Measurements from ENCODE around the gene IL16. TPM values are rescaled to one million over a fixed set of nuclear protein-coding genes. Genes with fewer than 3 reads are reported as not detected.

Gene IL16
- polyA plus RNA-seq, 2 of the 4 experiments (the other 2 are of a cell fraction) = 0.09 TPM; not detected in 1

DNA sequence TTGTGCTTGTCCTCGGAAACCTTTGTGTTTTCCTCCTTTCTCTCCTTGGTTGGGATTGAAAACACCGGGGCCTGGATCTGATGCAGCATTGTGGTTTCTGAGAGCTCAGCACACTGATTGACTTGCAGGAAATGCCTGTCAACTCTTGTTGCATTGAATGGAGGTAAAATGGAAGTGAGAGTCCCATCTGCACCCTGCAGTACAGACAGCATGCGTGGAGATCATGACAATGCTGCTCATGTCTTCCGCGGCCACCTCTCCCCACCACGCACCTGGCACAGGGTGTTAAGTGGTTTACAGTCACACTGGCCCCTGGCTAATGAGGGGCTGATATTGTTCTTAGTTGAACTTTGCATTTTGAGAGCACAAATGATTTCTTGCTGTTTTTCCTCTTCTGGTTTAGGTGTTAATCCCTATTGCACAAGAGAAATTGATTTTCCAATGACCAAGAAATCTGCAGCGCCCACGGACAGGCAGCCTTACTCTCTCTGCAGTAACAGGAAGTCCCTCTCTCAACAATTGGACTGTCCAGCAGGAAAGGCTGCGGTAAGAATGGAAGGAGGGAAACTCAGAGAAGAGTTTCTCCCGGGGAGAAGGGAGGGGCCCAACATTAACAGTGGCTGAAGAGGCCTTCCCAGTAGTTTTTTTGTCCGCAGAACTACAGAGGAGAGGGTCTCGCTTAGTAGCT lies 68.7 kb downstream of the IL16 start:
- peak overlapping the region; percentile 60 for H3K4me2 ChIP-seq
- H3K4me1 ChIP-seq = peaks cover 4% of the 10 kb centered on the region; the same call in 2 of the 3 replicates
- no peak for DNase-seq (ENCODE audit: low read depth in 1 of 2, low spot score in 1 of 2)
- no peak for TF ChIP-seq KDM1A (IDR thresholded peaks at IDR 0.05; ENCODE audit: low read depth)
- no peak for TF ChIP-seq MAX (IDR thresholded peaks at IDR 0.05)
- TF ChIP-seq E2F6 (IDR thresholded peaks at IDR 0.05; ENCODE audit: borderline replicate concordance, low read depth) = no peak
- TF ChIP-seq CTCF (IDR thresholded peaks at IDR 0.05) = no peak
- TF ChIP-seq CBX8 (IDR thresholded peaks at IDR 0.05) = no peak
- TF ChIP-seq EHF (CRISPR knock-in tag; IDR thresholded peaks at IDR 0.05) = no peak
- TF ChIP-seq MAZ (IDR thresholded peaks at IDR 0.05; ENCODE audit: borderline replicate concordance, low read depth, low read length) = no peak
- TF ChIP-seq NR3C1 (IDR thresholded peaks at IDR 0.05) = no peak
- TF ChIP-seq POLR2AphosphoS2 (conservative IDR thresholded peaks at IDR 0.05; ENCODE audit: low read length) = no peak
- ATAC-seq = peak; percentile 4 to 31; a peak in 3 of 6 replicates
- 23% methylated on average over 12 of the region's 12 CpGs for WGBS (ENCODE audit: missing lambda C conversion rate)
- H3K9me3 ChIP-seq = no peaks in the 10 kb centered on the region
- no peak overlapping the region for H3K27ac ChIP-seq
- H3K4me3 ChIP-seq = no peak overlapping the region
- POLR2A ChIA-PET = interaction anchor here (0.6 to 1.7 kb wide), 3 partner anchors 105 to 159 kb away, joined by 3 to 8 read pairs (median 3); no protein-coding TSS in a partner anchor
- no peak for FAIRE-seq
- CTCF ChIA-PET = interaction anchor here (0.6 to 20.2 kb wide), 97 partner anchors 8 to 866 kb away, joined by 3 to 361 read pairs (median 7); partner anchors contain the start of genes STARD5 and TLNRD1

GRCh38 chr15:81265944-81266775 lies 69.5 kb downstream of the IL16 start:
- ChIA-PET CTCF (interaction anchor here (0.5 to 20.2 kb wide), 132 partner anchors 9 to 865 kb away, joined by 3 to 361 read pairs (median 5); partner anchors contain the start of genes IL16, STARD5 and TLNRD1), POLR2A (interaction anchor here (0.6 to 1.7 kb wide), 3 partner anchors 105 to 160 kb away, joined by 3 to 8 read pairs (median 3); no protein-coding TSS in a partner anchor)
- ATAC-seq (peak; percentile 92 to 98), DNase-seq (ENCODE audit: low read depth in 1 of 2, low spot score in 1 of 2) (peak; percentile 82 to 90), FAIRE-seq (peak; percentile 93)
- Histone ChIP-seq H3K27ac (no peak overlapping the region), H3K4me3 (no peak overlapping the region), H3K9me3 (no peaks in the 10 kb centered on the region), H3K4me1 (peaks cover 4% of the 10 kb centered on the region; the same call in 2 of the 3 replicates), H3K4me2 (peak overlapping the region; percentile 60)
- WGBS (ENCODE audit: missing lambda C conversion rate) = 3% methylated on average over 14 of the region's 14 CpGs
- TF ChIP-seq MAZ (IDR thresholded peaks at IDR 0.05; ENCODE audit: borderline replicate concordance, low read depth, low read length) (no peak), MYC (IDR thresholded peaks at IDR 0.05; ENCODE audit: borderline replicate concordance, low read length) (peak; percentile 82; the same call in 1 of the 2 replicates), CTCF (IDR thresholded peaks at IDR 0.05) (peak; percentile 79), TP53 (CRISPR knock-in tag; IDR thresholded peaks at IDR 0.05) (no peak), MAX (IDR thresholded peaks at IDR 0.05) (peak; percentile 87), GATA3 (IDR thresholded peaks at IDR 0.05; ENCODE audit: borderline replicate concordance) (peak; percentile 82), RAD21 (conservative IDR thresholded peaks at IDR 0.05 in 1 of 2, IDR thresholded peaks at IDR 0.05 in 1 of 2) (peak; percentile 87 to 96), MAFK (IDR thresholded peaks at IDR 0.05; ENCODE audit: partially characterized antibody) (no peak), SMC3 (IDR thresholded peaks at IDR 0.05) (peak; percentile 71), HDAC2 (IDR thresholded peaks at IDR 0.05) (no peak), FOXS1 (CRISPR knock-in tag; IDR thresholded peaks at IDR 0.05) (no peak), ZNF302 (CRISPR knock-in tag; IDR thresholded peaks at IDR 0.05) (no peak), ZFP36 (IDR thresholded peaks at IDR 0.05; ENCODE audit: borderline replicate concordance, partially characterized antibody) (no peak), HMGXB4 (CRISPR knock-in tag; IDR thresholded peaks at IDR 0.05; ENCODE audit: borderline replicate concordance) (no peak), NPAS2 (CRISPR knock-in tag; IDR thresholded peaks at IDR 0.05; ENCODE audit: borderline replicate concordance) (no peak)
- TF ChIP-seq, protein P1, sequence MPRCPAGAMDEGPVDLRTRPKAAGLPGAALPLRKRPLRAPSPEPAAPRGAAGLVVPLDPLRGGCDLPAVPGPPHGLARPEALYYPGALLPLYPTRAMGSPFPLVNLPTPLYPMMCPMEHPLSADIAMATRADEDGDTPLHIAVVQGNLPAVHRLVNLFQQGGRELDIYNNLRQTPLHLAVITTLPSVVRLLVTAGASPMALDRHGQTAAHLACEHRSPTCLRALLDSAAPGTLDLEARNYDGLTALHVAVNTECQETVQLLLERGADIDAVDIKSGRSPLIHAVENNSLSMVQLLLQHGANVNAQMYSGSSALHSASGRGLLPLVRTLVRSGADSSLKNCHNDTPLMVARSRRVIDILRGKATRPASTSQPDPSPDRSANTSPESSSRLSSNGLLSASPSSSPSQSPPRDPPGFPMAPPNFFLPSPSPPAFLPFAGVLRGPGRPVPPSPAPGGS (IDR thresholded peaks at IDR 0.05) = no peak
- TF ChIP-seq, protein P2, sequence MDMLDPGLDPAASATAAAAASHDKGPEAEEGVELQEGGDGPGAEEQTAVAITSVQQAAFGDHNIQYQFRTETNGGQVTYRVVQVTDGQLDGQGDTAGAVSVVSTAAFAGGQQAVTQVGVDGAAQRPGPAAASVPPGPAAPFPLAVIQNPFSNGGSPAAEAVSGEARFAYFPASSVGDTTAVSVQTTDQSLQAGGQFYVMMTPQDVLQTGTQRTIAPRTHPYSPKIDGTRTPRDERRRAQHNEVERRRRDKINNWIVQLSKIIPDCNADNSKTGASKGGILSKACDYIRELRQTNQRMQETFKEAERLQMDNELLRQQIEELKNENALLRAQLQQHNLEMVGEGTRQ (IDR thresholded peaks at IDR 0.05) = no peak
